ENCODE results near the gene HSF2BP. TPM values are rescaled to one million over a fixed set of nuclear protein-coding genes. Genes with fewer than 3 reads are reported as not detected.

Gene HSF2BP
- total RNA-seq, 6 donors from 2014 or later, result 0.40 to 0.91 (median 0.45) TPM; not detected in 2

DNA sequence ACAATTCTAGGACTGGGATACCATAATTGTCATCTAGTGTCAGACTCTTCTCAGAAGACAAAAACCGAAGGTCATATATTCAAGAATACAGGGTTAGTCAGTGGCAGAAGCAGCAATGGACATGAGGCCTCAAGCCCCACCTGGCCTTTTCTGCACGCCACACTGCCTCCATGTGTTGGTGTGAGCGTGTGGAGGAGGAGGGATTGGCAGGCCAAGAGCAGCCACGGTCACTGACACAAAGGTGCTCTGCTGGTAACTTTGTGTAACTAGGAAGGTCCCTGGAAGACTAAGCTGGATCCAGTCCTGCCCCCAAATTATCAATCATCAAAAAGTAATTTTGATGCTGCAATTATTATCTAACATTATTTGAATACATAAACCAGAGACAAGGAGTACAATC lies 34.9 kb downstream of the HSF2BP start:
- Histone ChIP-seq H3K27ac (no peak overlapping the region), H3K27me3 (no peaks in the 10 kb centered on the region), H3K4me1 (no peaks in the 10 kb centered on the region), H3K4me3 (no peak overlapping the region), H3K9me3 (peaks cover 0 to 11% (median 7%) of the 10 kb centered on the region in 4 donors), H3K36me3 (no peaks in the 10 kb centered on the region)
- TF ChIP-seq EP300 (IDR thresholded peaks at IDR 0.05) (no peak), POLR2AphosphoS5 (IDR thresholded peaks at IDR 0.05) (no peak), POLR2A (IDR thresholded peaks at IDR 0.05) (no peak)
- TF ChIP-seq, protein P1, sequence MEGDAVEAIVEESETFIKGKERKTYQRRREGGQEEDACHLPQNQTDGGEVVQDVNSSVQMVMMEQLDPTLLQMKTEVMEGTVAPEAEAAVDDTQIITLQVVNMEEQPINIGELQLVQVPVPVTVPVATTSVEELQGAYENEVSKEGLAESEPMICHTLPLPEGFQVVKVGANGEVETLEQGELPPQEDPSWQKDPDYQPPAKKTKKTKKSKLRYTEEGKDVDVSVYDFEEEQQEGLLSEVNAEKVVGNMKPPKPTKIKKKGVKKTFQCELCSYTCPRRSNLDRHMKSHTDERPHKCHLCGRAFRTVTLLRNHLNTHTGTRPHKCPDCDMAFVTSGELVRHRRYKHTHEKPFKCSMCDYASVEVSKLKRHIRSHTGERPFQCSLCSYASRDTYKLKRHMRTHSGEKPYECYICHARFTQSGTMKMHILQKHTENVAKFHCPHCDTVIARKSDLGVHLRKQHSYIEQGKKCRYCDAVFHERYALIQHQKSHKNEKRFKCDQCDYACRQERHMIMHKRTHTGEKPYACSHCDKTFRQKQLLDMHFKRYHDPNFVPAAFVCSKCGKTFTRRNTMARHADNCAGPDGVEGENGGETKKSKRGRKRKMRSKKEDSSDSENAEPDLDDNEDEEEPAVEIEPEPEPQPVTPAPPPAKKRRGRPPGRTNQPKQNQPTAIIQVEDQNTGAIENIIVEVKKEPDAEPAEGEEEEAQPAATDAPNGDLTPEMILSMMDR (IDR thresholded peaks at IDR 0.05), result no peak
- ATAC-seq (ENCODE audit: low FRiP score in 2 of 2) (no peak), DNase-seq (no peak)
- 95 to 97% methylated on average over 4 of the region's 4 CpGs for WGBS, 2 donors

GRCh38 chr21:43623588-43623987 lies 35.7 kb downstream of the HSF2BP start:
- TF ChIP-seq, protein P1 (IDR thresholded peaks at IDR 0.05), result no peak
- DNase-seq (no peak), ATAC-seq (ENCODE audit: low FRiP score in 2 of 2) (no peak)
- H3K9me3 ChIP-seq, result peaks cover 0 to 11% (median 6%) of the 10 kb centered on the region in 4 donors
- H3K27me3 ChIP-seq, result no peaks in the 10 kb centered on the region
- 94 to 95% methylated on average over 2 of the region's 2 CpGs for WGBS, 2 donors
- no peak overlapping the region for H3K4me3 ChIP-seq
- no peak overlapping the region for H3K27ac ChIP-seq
- no peaks in the 10 kb centered on the region for H3K36me3 ChIP-seq
- no peaks in the 10 kb centered on the region for H3K4me1 ChIP-seq

DNA sequence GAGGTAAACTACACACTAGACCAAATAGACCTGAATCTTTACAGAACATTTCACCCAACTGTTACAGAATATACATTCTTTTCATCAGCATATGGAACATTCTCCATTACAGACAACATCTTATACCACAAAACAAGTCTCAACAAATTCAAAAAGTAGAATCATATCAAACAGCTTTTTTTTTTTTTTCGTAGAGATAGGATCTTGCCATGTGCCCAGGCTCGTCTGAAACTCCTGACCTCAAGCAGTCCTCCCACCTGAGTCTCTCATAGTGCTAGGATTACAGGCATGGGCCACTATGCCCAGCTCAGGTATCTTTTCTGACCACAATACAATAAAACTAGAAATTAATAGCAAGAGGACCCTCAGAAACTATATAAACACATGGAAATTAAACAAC lies 36.5 kb downstream of the HSF2BP start:
- WGBS, 2 donors, result 73 to 87% methylated on average over 2 of the region's 2 CpGs
- no peak overlapping the region for H3K4me3 ChIP-seq
- no peaks in the 10 kb centered on the region for H3K4me1 ChIP-seq
- no peak overlapping the region for H3K27ac ChIP-seq
- DNase-seq (no peak), ATAC-seq (ENCODE audit: low FRiP score in 2 of 2) (no peak)
- H3K27me3 ChIP-seq, result no peaks in the 10 kb centered on the region
- TF ChIP-seq POLR2AphosphoS5 (IDR thresholded peaks at IDR 0.05) (no peak), EP300 (IDR thresholded peaks at IDR 0.05) (no peak), POLR2A (IDR thresholded peaks at IDR 0.05) (no peak)
- TF ChIP-seq, protein P1 (IDR thresholded peaks at IDR 0.05), result no peak
- no peaks in the 10 kb centered on the region for H3K36me3 ChIP-seq
- H3K9me3 ChIP-seq, result peaks cover 0 to 11% (median 6%) of the 10 kb centered on the region in 4 donors

DNA sequence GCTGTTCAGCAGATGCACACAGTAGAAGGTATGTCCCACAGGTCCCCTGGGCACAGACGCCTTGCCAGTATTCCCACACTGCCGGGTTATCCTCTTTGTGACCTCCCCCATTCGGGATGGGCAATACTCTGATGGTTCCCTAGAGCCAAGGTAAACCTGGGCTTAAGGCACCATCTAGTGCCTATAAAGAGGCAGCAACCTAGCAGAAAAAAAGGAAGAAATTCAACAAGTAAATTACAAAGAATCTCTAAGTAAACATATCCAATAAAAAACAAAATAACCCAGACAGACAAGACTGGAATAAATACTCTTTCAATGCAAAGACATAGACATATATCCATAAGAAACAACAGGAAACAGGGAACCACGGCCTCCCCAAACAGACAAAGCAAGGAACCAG lies 39.4 kb downstream of the HSF2BP start:
- 87 to 89% methylated on average over 4 of the region's 4 CpGs for WGBS, 2 donors

DNA sequence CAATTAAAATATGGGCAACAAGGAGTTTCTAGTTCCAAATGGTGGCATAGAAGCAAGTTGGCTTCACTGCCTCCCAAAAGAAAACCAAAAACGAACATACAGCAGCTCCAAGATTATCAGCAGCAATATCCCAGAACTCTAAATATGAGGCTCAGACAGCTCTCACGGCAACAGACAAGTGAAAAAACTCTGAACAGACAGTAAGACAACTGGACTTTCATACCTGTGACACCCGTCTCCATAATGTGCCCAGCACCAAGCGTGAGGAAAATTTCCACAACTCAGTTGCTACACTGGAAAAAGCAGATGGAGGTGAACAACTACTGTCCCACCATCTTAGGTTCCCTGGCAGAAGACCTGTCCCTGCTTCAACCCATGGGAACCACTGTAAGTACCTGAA lies 39.9 kb downstream of the HSF2BP start:
- H3K4me3 ChIP-seq, result no peak overlapping the region
- H3K9me3 ChIP-seq, result peaks cover 0 to 11% (median 6%) of the 10 kb centered on the region in 4 donors
- H3K27me3 ChIP-seq, result no peaks in the 10 kb centered on the region
- DNase-seq, result no peak
- no peak overlapping the region for H3K27ac ChIP-seq
- WGBS, 2 donors, result 91 to 97% methylated on average over 4 of the region's 4 CpGs
- H3K36me3 ChIP-seq, result no peaks in the 10 kb centered on the region
- TF ChIP-seq POLR2A (IDR thresholded peaks at IDR 0.05) (no peak), POLR2AphosphoS5 (IDR thresholded peaks at IDR 0.05) (no peak), EP300 (IDR thresholded peaks at IDR 0.05) (no peak)
- TF ChIP-seq, protein P1 (IDR thresholded peaks at IDR 0.05), result no peak
- H3K4me1 ChIP-seq, result no peaks in the 10 kb centered on the region
- no peak for ATAC-seq (ENCODE audit: low FRiP score in 2 of 2)

More for the DNA sequence above, 39.4 kb downstream of the HSF2BP start:
- Histone ChIP-seq H3K27me3 (no peaks in the 10 kb centered on the region), H3K27ac (no peak overlapping the region), H3K9me3 (peaks cover 0 to 11% (median 6%) of the 10 kb centered on the region in 4 donors), H3K4me3 (no peak overlapping the region), H3K4me1 (no peaks in the 10 kb centered on the region), H3K36me3 (no peaks in the 10 kb centered on the region)
- ATAC-seq (ENCODE audit: low FRiP score in 2 of 2) (no peak), DNase-seq (no peak)
- TF ChIP-seq, protein P1 (IDR thresholded peaks at IDR 0.05), result no peak
- TF ChIP-seq POLR2AphosphoS5 (IDR thresholded peaks at IDR 0.05), result no peak
- no peak for TF ChIP-seq POLR2A (IDR thresholded peaks at IDR 0.05)
- no peak for TF ChIP-seq EP300 (IDR thresholded peaks at IDR 0.05)

All from upper lobe of left lung (tissue), 6 donors.